GM06990 (cell line): ENCODE results near the gene SH2D5.

Experiments used
- DNase-seq: peaks from one replicate; pipeline ENCODE4 v3.0.0-alpha.2; 2011; ENCODE audit not compliant: insufficient read length; ENCODE audit errors: extremely low read depth
- H3K27me3 ChIP-seq: replicated peaks from 2 replicates; pipeline ENCODE4 v1.6.0; 2011; ENCODE audit warnings: low read length; ENCODE audit not compliant: control insufficient read depth, insufficient read depth
- H3K36me3 ChIP-seq: 2 replicates; pipeline ENCODE4 v1.5.1; 2011; ENCODE audit warnings: low read length; ENCODE audit not compliant: control insufficient read depth, insufficient read depth
- H3K4me3 ChIP-seq: replicated peaks from 2 replicates; pipeline ENCODE4 v1.5.1; 2011; ENCODE audit warnings: low read depth, mild to moderate bottlenecking, control low read depth, low read length
- TF ChIP-seq, protein P1 (sequence below): IDR thresholded peaks from 2 replicates; pipeline ENCODE4 v1.5.1; 2011; ENCODE audit warnings: low read length, control low read depth, mild to moderate bottlenecking, inconsistent platforms; ENCODE audit not compliant: insufficient read depth, poor library complexity, severe bottlenecking

The SH2D5 gene

DNA sequence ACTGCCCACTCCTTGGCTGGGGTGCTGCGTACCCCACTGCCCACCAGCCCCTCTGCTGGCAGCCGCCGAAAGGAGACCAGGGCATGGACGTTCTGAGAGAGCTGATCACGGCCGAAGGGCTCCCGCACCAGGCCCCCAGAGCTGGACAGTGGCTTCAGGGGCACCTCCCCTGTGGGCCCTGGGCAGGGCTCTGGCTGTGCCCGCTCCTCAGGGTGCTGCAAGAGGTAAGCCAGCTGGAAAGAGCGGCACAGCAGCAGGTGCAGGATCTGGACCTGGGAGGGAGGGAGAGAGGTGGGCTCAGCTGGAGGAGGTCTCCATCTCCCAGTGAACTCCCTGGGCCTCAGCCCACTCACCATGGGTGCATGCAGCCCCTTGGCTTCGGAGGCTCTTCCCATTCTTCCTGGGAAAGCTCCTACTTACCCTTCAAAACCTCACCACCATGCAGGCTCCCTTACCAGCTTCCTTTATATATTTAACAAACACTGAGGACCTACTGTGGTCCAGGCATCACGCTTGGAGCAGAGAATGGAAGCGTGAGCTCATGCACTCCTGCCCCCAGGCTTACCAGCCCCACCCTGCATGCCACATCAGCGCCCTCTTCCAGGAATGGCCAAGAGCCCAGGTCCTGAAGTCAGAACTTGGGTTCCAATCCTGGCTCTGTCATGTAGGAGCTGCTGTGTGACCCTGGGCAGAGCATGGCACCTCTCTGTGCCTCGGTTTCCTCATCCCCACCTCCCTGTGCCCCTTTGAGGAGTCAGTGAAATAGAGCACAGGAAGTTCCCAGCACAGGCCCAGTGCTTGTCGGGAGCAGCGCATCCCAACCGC is 7.9 kb downstream of the SH2D5 start:
- H3K27me3 ChIP-seq = peaks cover 2% of the 10 kb centered on the region
- H3K4me3 ChIP-seq = no peak overlapping the region
- DNase-seq = no peak
- no peaks in the 10 kb centered on the region for H3K36me3 ChIP-seq
- TF ChIP-seq, protein P1, sequence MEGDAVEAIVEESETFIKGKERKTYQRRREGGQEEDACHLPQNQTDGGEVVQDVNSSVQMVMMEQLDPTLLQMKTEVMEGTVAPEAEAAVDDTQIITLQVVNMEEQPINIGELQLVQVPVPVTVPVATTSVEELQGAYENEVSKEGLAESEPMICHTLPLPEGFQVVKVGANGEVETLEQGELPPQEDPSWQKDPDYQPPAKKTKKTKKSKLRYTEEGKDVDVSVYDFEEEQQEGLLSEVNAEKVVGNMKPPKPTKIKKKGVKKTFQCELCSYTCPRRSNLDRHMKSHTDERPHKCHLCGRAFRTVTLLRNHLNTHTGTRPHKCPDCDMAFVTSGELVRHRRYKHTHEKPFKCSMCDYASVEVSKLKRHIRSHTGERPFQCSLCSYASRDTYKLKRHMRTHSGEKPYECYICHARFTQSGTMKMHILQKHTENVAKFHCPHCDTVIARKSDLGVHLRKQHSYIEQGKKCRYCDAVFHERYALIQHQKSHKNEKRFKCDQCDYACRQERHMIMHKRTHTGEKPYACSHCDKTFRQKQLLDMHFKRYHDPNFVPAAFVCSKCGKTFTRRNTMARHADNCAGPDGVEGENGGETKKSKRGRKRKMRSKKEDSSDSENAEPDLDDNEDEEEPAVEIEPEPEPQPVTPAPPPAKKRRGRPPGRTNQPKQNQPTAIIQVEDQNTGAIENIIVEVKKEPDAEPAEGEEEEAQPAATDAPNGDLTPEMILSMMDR = no peak

DNA sequence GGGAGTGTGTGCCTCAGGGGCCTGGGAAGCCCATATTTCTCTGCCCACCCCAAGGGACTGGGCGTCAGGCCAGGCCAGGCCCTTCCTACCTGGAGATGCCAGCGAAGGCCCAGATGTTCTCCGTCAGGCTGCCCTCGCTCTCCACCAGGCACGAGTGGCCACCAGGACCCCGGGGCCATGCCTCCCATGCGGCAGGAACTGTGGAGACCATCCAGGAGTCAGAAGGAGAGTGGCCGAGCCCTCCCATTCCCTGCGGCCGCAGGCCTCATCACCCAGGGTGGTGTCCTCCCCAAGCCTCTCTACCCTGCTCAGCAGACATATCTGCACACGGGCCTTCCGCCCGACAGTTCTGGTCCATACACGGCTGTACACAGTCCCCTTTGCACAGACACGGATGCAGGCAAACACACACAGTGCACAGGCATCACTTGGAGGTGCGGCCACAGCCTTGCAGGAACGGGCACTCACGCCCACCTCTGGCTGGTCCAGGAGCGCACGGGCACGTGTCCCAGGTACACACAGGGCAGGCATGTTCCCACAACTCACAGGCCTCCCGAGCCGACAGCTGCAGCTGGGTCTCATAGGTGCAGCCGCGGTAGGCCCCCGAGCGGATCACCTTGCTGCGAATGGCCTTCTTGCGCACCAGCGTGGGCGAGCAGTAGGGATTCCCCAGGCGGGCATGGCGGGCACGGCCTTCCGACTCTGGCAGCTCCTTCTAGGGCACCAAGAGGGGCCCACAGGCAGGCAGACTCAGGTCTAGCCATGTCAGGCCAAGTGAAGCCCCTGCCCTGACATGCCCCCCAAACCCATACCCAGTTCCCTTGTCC is 8.8 kb downstream of the SH2D5 start:
- Histone ChIP-seq H3K4me3 (no peak overlapping the region), H3K27me3 (peaks cover 1% of the 10 kb centered on the region), H3K36me3 (no peaks in the 10 kb centered on the region)
- no peak for DNase-seq
- TF ChIP-seq, protein P1 = no peak

DNA sequence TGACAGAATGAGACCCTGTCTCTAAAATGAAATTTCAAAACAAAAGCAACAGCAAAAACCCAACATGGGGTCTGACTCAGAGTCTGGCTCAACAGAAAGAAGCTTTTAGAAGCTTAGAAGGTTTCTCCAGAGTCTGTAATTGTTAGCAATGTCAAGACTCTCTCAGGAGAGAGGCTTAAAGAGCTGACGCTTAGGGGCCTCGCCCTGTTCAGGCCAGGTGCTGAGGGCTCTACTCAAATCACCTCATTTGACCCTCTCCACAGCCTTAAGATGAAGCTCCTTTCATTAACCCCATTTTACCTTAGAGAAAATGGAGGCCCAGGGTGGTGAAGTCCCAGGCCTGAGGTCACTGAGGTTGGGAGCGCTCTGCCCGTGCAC is 9.4 kb downstream of the SH2D5 start:
- H3K27me3 ChIP-seq = peaks cover 1% of the 10 kb centered on the region
- DNase-seq = no peak
- no peak overlapping the region for H3K4me3 ChIP-seq
- no peaks in the 10 kb centered on the region for H3K36me3 ChIP-seq
- TF ChIP-seq, protein P1 = no peak

DNA sequence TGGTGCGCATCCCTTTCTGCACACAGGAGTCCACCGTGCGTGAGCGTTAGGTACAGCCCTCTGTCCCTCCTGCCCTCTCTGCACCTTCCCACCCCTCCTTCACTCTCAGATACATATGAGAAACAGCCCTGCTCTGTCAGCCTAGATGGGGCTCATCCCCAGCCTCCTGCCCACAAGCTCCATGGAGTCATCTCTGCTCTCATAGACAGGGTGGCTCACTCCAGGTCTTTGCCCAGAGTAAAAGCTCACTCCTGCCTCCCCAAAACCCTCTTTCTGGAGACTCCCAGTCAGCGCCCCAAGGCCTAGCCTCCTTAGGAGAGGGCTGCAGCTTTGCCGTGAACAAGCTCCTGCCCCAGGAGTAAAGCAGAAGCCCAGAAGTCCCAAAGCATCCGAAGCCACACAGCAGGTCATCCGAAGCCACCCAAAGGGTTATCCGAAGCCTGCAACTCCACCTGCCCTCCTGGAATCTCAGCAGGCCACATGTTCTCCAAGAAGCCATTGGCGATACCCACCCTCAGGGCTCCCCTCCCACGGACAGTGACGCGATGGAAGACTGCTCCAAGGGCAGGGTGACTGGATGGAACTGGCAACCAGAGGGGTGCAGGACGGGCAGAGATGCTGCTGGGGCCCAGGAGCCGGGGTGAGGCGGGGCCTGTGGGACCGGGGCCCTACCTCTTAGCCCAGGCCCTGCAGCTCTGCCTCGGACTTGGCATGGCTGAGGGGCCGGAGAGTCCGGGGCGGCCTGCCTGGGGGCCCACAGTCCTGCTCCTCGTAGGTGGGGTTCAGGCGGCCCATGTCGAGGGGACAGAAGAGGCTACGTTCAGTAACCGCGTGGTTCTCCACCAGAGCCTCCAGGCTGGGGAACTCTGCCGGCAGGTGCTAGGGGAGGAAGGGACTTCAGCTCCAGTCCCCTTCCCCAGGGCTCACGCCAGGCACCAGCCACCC is 11.1 kb downstream of the SH2D5 start:
- TF ChIP-seq, protein P1 = no peak
- no peak overlapping the region for H3K4me3 ChIP-seq
- DNase-seq = no peak
- H3K36me3 ChIP-seq = no peaks in the 10 kb centered on the region
- peaks cover 1% of the 10 kb centered on the region for H3K27me3 ChIP-seq

DNA sequence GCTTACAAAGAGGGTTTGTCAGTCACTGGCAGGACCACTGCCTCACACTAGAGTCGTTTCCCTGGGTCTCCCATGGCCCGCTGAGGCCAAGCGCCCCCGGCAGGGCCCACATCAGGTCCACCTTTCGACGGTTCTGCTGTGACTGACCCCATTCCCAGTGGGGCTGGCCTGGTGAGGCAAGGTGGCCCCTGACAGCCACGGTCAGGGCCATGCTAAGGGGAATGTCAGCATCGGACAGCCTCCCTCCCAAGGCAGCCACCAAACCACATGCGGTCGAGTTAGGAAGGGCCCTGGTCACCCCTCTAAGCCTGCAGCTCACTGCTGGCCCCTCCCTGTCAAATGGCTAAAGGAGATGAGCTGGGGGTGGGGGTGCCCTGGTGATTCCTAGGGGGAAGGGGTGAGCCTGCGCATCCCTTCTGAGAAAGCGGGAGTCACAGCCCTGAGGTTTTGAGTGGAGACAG is 11.8 kb downstream of the SH2D5 start:
- DNase-seq = no peak
- no peak overlapping the region for H3K4me3 ChIP-seq
- peaks cover 1% of the 10 kb centered on the region for H3K27me3 ChIP-seq
- H3K36me3 ChIP-seq = no peaks in the 10 kb centered on the region
- TF ChIP-seq, protein P1 = no peak
